ENCODE measurements around the gene ANXA6. TPM values are rescaled to one million over a fixed set of nuclear protein-coding genes. Genes with fewer than 3 reads are reported as not detected.

Gene ANXA6
- total and polyA plus RNA-seq, 9 of the 15 experiments (the other 6 are each of a cell fraction or from before 2014, with no cell fraction given) = 0.70 to 13.2 (median 8.3) TPM

- no peaks in the 10 kb centered on the region for H3K79me2 ChIP-seq (ENCODE audit: control insufficient read depth, insufficient read depth, low read length)
- POLR2A ChIA-PET = no interaction called here
These were observed 3.8 kb downstream of the ANXA6 start for GRCh38 chr5:151153766-151154272.

More at GRCh38 chr5:151153766-151154272, 3.8 kb downstream of the ANXA6 start:
- Histone ChIP-seq H3K4me2 (ENCODE audit: insufficient read depth, low read length) (no peak overlapping the region), H3K9me1 (ENCODE audit: control insufficient read depth, insufficient read depth, low read length) (no peaks in the 10 kb centered on the region), H3K9me3 (replicated peaks; ENCODE audit: control insufficient read depth, insufficient read depth, low read depth, low read length) (no peaks in the 10 kb centered on the region), H3K27ac (ENCODE audit: extremely low read depth, low read depth, low read length) (no peak overlapping the region), H2AFZ (ENCODE audit: low read depth, low read length) (no peak overlapping the region), H3K4me1 (replicated peaks in 1 of 2; ENCODE audit: control insufficient read depth in 2 of 2, insufficient read depth in 2 of 2, low read length in 2 of 2) (peaks cover 23 to 25% of the 10 kb centered on the region in 2 experiments), H3K27me3 (ENCODE audit: control insufficient read depth in 2 of 2, insufficient read depth in 2 of 2, low read length in 2 of 2) (no peaks in the 10 kb centered on the region), H3K4me3 (no peak overlapping the region), H4K20me1 (replicated peaks; ENCODE audit: control insufficient read depth, insufficient read depth, low read length) (no peaks in the 10 kb centered on the region), H3K36me3 (ENCODE audit: control insufficient read depth, insufficient read depth, low read length) (no peaks in the 10 kb centered on the region), H3K9ac (ENCODE audit: insufficient read depth in 1 of 2, low read depth in 2 of 2, low read length in 2 of 2) (no peak overlapping the region)
- DNase-seq (ENCODE audit: extremely low read depth in 1 of 4, low spot score in 3 of 4) (no peak), ATAC-seq (no peak), FAIRE-seq (no peak)
- CTCF ChIA-PET (ENCODE audit: low intra/inter-chr PET ratio) = no interaction called here
- 42% methylated on average over 3 of the region's 3 CpGs for WGBS (ENCODE audit: insufficient coverage, low coverage, missing lambda C conversion rate)
- intact Hi-C loops (cut with micrococcal nuclease) = no loop called here
- TF ChIP-seq HDAC3 (IDR thresholded peaks at IDR 0.05; ENCODE audit: borderline replicate concordance, partially characterized antibody) (no peak), MYBL2 (IDR thresholded peaks at IDR 0.05; ENCODE audit: low read depth) (no peak), MYBL2 (CRISPR knock-in tag; IDR thresholded peaks at IDR 0.05; ENCODE audit: borderline replicate concordance) (no peak), ZHX1 (conservative IDR thresholded peaks at IDR 0.05; ENCODE audit: low read length) (no peak), IFI16 (CRISPR knock-in tag; IDR thresholded peaks at IDR 0.05) (no peak), KLF6 (CRISPR knock-in tag; IDR thresholded peaks at IDR 0.05; ENCODE audit: borderline replicate concordance) (no peak), NCOA4 (IDR thresholded peaks at IDR 0.05; ENCODE audit: partially characterized antibody) (no peak), SNRNP70 (optimal IDR thresholded peaks at IDR 0.05; ENCODE audit: low read depth, low read length) (no peak), ZNF764 (CRISPR knock-in tag; IDR thresholded peaks at IDR 0.05; ENCODE audit: low read depth) (no peak), DLX4 (CRISPR knock-in tag; IDR thresholded peaks at IDR 0.05) (no peak), SPI1 (IDR thresholded peaks at IDR 0.05; ENCODE audit: borderline replicate concordance, low read depth, low read length) (no peak), ZNF551 (CRISPR knock-in tag; IDR thresholded peaks at IDR 0.05) (no peak), PURB (CRISPR knock-in tag; IDR thresholded peaks at IDR 0.05; ENCODE audit: low read depth) (no peak), FIP1L1 (IDR thresholded peaks at IDR 0.05; ENCODE audit: low read depth, low read length, poor library complexity, severe bottlenecking) (no peak)
- BruUV-seq (replicated peaks) = no TSS peak
- in situ Hi-C loops (cut with MboI) = no loop called here
